Ectodermal cell (in vitro differentiated cells): ENCODE results near the gene AGPAT2.

Experiments used
- H3K27ac ChIP-seq: 2 replicates; pipeline ENCODE4 v1.7.0; 2013; ENCODE audit warnings: mild to moderate bottlenecking, low read depth, low read length; ENCODE audit not compliant: insufficient read depth, poor library complexity, severe bottlenecking
- H3K27me3 ChIP-seq: 2 replicates; pipeline ENCODE4 v1.7.0; 2013; ENCODE audit warnings: mild to moderate bottlenecking, low read length; ENCODE audit not compliant: insufficient read depth, control insufficient read depth, poor library complexity, severe bottlenecking
- H3K36me3 ChIP-seq: one replicate; pipeline ENCODE4 v1.7.0; 2013; ENCODE audit warnings: low read length; ENCODE audit not compliant: control insufficient read depth, insufficient read depth
- H3K4me1 ChIP-seq: one replicate; pipeline ENCODE4 v1.7.0; 2013; ENCODE audit warnings: low read length; ENCODE audit not compliant: control insufficient read depth, insufficient read depth
- H3K4me3 ChIP-seq: 2 replicates; pipeline ENCODE4 v1.7.0; 2013; ENCODE audit warnings: low read depth, low read length, control low read depth; ENCODE audit not compliant: insufficient read depth
- H3K9me3 ChIP-seq: 2 replicates; pipeline ENCODE4 v1.7.0; 2013; ENCODE audit warnings: mild to moderate bottlenecking, low read length, moderate library complexity; ENCODE audit not compliant: control insufficient read depth
- WGBS, 2 experiments: methylation state at CpG; one replicate each; pipeline ENCODE4 v1.1.7; 2013; ENCODE audit warnings: missing lambda C conversion rate in 2 of 2; 5-methylcytosine and 5-hydroxymethylcytosine counted together

Gene AGPAT2

DNA sequence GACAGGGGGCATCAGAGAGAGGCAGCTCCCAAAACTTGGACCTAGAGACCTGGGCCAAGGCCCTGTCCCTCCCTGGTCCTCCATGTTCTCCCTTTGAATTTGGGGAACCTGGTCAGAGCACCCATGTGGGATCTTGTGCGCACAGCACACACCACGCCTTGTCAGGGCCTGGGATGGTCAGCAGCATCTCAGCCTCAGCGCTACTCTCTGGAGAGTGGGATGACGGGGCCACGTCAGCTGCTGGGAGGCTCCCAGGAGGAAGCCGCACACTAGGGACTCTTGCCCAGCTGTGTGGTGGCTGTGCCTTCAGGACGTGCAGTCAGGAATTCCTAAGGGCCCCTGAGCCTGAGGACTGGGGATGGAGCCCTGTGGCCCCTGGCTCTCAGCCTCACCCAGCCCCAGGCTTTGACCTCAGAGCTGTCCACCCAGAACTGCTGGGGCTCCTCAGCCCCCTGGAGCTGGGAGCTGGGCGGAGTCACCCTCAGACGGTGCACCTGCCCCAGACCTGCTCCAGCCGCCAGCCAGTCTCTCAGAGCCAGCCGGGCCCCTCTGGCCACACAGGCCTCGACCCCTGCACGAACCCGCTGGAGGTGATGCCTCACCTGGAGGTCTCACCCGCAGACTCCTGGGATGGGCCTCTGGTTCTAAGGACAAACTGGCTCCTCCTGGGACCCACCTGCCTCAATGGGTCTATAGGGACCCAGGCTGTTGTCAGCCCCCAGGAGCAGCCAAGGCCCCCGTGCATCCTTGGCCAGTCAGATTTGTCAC, 62.9 kb downstream of the AGPAT2 start:
- Histone ChIP-seq H3K27ac (no peak overlapping the region), H3K27me3 (no peaks in the 10 kb centered on the region), H3K36me3 (no peaks in the 10 kb centered on the region), H3K9me3 (no peaks in the 10 kb centered on the region), H3K4me1 (peaks cover 22% of the 10 kb centered on the region), H3K4me3 (no peak overlapping the region)
- 91 to 92% methylated on average over 16 of the region's 16 CpGs for WGBS, 2 experiments

DNA sequence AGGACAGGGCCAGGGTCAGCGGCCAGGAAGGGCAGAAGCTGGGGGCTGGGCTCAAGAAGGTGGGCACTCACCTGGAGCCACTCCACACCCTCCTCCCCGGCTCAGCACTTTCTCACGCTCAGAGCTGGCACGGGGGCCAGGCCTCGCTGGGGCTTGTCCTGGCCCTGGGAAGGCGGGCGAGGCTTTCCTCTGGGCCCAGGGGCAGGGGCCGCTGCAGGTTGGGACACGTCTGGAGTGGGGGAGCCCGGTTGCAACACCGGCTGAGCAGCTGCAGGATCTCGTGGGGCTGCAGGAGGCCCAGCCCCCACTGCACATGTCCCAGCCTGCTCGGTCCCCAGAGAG, 63.4 kb downstream of the AGPAT2 start:
- WGBS, 2 experiments = 87 to 92% methylated on average over 13 of the region's 13 CpGs
- peaks cover 22% of the 10 kb centered on the region for H3K4me1 ChIP-seq
- no peaks in the 10 kb centered on the region for H3K27me3 ChIP-seq
- no peaks in the 10 kb centered on the region for H3K36me3 ChIP-seq
- no peaks in the 10 kb centered on the region for H3K9me3 ChIP-seq
- no peak overlapping the region for H3K27ac ChIP-seq
- no peak overlapping the region for H3K4me3 ChIP-seq
